ENCODE measurements around the gene MRPL27.

The MRPL27 gene

GRCh38 chr17:50396261-50397110 is 23.5 kb upstream of the MRPL27 start:
- H4K91ac ChIP-seq (ENCODE audit: low read depth, low read length, poor library complexity) = no peak overlapping the region
- H2AK5ac ChIP-seq (ENCODE audit: low read depth, low read length) = peak overlapping the region; percentile 60
- peak overlapping the region; percentile 78 for H3K9ac ChIP-seq (ENCODE audit: low read depth, low read length, poor library complexity)
- H3K27me3 ChIP-seq (ENCODE audit: control insufficient read depth in 3 of 3, insufficient read depth in 3 of 3, low read depth in 1 of 3, low read length in 3 of 3) = no peaks in the 10 kb centered on the region
- no peak overlapping the region for H3K14ac ChIP-seq (ENCODE audit: low read length)
- no peak overlapping the region for H3K18ac ChIP-seq (ENCODE audit: low read length)
- peak overlapping the region; percentile 74 for H3K4me2 ChIP-seq (ENCODE audit: insufficient read depth, low read length, poor library complexity, severe bottlenecking)
- H3K79me1 ChIP-seq (ENCODE audit: low read depth, low read length) = peaks cover 2% of the 10 kb centered on the region
- H4K8ac ChIP-seq (ENCODE audit: low read depth, low read length) = no peak overlapping the region
- WGBS, 2 donors (ENCODE audit: extremely low coverage in 2 of 2, insufficient read length in 2 of 2, insufficient replicate concordance in 1 of 2) = no CpG with 5 or more reads among the region's 30 CpGs
- H3K23ac ChIP-seq (ENCODE audit: low read depth, low read length, poor library complexity) = peak overlapping the region; percentile 23
- H3K4ac ChIP-seq (ENCODE audit: low read length) = no peak overlapping the region
- peaks cover 25 to 46% of the 10 kb centered on the region in 2 donors for H3K36me3 ChIP-seq (replicated peaks in 1 of 2; ENCODE audit: control insufficient read depth in 2 of 2, insufficient read depth in 2 of 2, low read length in 2 of 2)
- no peak overlapping the region for H3K27ac ChIP-seq (replicated peaks; ENCODE audit: low read length)
- H3K9me3 ChIP-seq (replicated peaks in 1 of 2; ENCODE audit: control insufficient read depth in 2 of 2, insufficient read depth in 1 of 2, low read depth in 1 of 2, low read length in 2 of 2) = peaks cover 0 to 4% of the 10 kb centered on the region in 2 donors
- DNase-seq (ENCODE audit: low spot score) = peak; percentile 1
- H2BK5ac ChIP-seq (ENCODE audit: low read length) = no peak overlapping the region
- H3K4me1 ChIP-seq (ENCODE audit: control insufficient read depth in 2 of 2, insufficient read depth in 1 of 2, low read depth in 1 of 2, low read length in 2 of 2) = peaks cover 10% of the 10 kb centered on the region in 2 donors
- no peak overlapping the region for H2BK15ac ChIP-seq (ENCODE audit: low read length)
- H2BK12ac ChIP-seq (ENCODE audit: low read length) = no peak overlapping the region
- H3K4me3 ChIP-seq (ENCODE audit: low read length in 2 of 2) = peak overlapping the region; percentile 94 to 96
- no peak overlapping the region for H2BK120ac ChIP-seq (ENCODE audit: low read depth, low read length)
- peak overlapping the region; percentile 81 for H2AFZ ChIP-seq (ENCODE audit: low read length)

- H3K4ac ChIP-seq (ENCODE audit: low read length) = no peak overlapping the region
- no peak overlapping the region for H3K23ac ChIP-seq (ENCODE audit: low read depth, low read length, poor library complexity)
- H3K4me1 ChIP-seq (ENCODE audit: control insufficient read depth in 2 of 2, insufficient read depth in 1 of 2, low read depth in 1 of 2, low read length in 2 of 2) = peaks cover 10% of the 10 kb centered on the region in 2 donors
- peaks cover 0 to 4% of the 10 kb centered on the region in 2 donors for H3K9me3 ChIP-seq (replicated peaks in 1 of 2; ENCODE audit: control insufficient read depth in 2 of 2, insufficient read depth in 1 of 2, low read depth in 1 of 2, low read length in 2 of 2)
- WGBS, 2 donors (ENCODE audit: extremely low coverage in 2 of 2, insufficient read length in 2 of 2, insufficient replicate concordance in 1 of 2) = no CpG with 5 or more reads among the region's 3 CpGs
- H3K36me3 ChIP-seq (replicated peaks in 1 of 2; ENCODE audit: control insufficient read depth in 2 of 2, insufficient read depth in 2 of 2, low read length in 2 of 2) = peaks cover 32 to 64% of the 10 kb centered on the region in 2 donors
- no peak overlapping the region for H2BK15ac ChIP-seq (ENCODE audit: low read length)
- no peak for DNase-seq (ENCODE audit: low spot score)
- H2BK12ac ChIP-seq (ENCODE audit: low read length) = no peak overlapping the region
- H3K9ac ChIP-seq (ENCODE audit: low read depth, low read length, poor library complexity) = no peak overlapping the region
- no peak overlapping the region for H3K4me3 ChIP-seq (ENCODE audit: low read length in 2 of 2)
- no peak overlapping the region for H3K4me2 ChIP-seq (ENCODE audit: insufficient read depth, low read length, poor library complexity, severe bottlenecking)
- H3K27me3 ChIP-seq (ENCODE audit: control insufficient read depth in 3 of 3, insufficient read depth in 3 of 3, low read depth in 1 of 3, low read length in 3 of 3) = no peaks in the 10 kb centered on the region
- H2AFZ ChIP-seq (ENCODE audit: low read length) = no peak overlapping the region
- no peak overlapping the region for H4K91ac ChIP-seq (ENCODE audit: low read depth, low read length, poor library complexity)
- no peak overlapping the region for H2BK120ac ChIP-seq (ENCODE audit: low read depth, low read length)
- H3K79me1 ChIP-seq (ENCODE audit: low read depth, low read length) = peaks cover 2% of the 10 kb centered on the region
- no peak overlapping the region for H2BK5ac ChIP-seq (ENCODE audit: low read length)
- H3K27ac ChIP-seq (replicated peaks; ENCODE audit: low read length) = no peak overlapping the region
- H3K18ac ChIP-seq (ENCODE audit: low read length) = no peak overlapping the region
- H4K8ac ChIP-seq (ENCODE audit: low read depth, low read length) = no peak overlapping the region
- H3K14ac ChIP-seq (ENCODE audit: low read length) = no peak overlapping the region
- H2AK5ac ChIP-seq (ENCODE audit: low read depth, low read length) = no peak overlapping the region
These were observed 21.7 kb upstream of the MRPL27 start for GRCh38 chr17:50394711-50395110.

- H3K4me2 ChIP-seq (ENCODE audit: insufficient read depth, low read length, poor library complexity, severe bottlenecking) = no peak overlapping the region
- H2AK5ac ChIP-seq (ENCODE audit: low read depth, low read length) = no peak overlapping the region
- H3K4me1 ChIP-seq (ENCODE audit: control insufficient read depth in 2 of 2, insufficient read depth in 1 of 2, low read depth in 1 of 2, low read length in 2 of 2) = peaks cover 10% of the 10 kb centered on the region in 2 donors
- H2BK120ac ChIP-seq (ENCODE audit: low read depth, low read length) = no peak overlapping the region
- H3K27ac ChIP-seq (replicated peaks; ENCODE audit: low read length) = no peak overlapping the region
- H3K18ac ChIP-seq (ENCODE audit: low read length) = no peak overlapping the region
- no peak overlapping the region for H4K8ac ChIP-seq (ENCODE audit: low read depth, low read length)
- no peak overlapping the region for H3K4me3 ChIP-seq (ENCODE audit: low read length in 2 of 2)
- H3K36me3 ChIP-seq (replicated peaks in 1 of 2; ENCODE audit: control insufficient read depth in 2 of 2, insufficient read depth in 2 of 2, low read length in 2 of 2) = peaks cover 38 to 74% of the 10 kb centered on the region in 2 donors
- no peaks in the 10 kb centered on the region for H3K9me3 ChIP-seq (replicated peaks in 1 of 2; ENCODE audit: control insufficient read depth in 2 of 2, insufficient read depth in 1 of 2, low read depth in 1 of 2, low read length in 2 of 2)
- H2BK5ac ChIP-seq (ENCODE audit: low read length) = no peak overlapping the region
- H3K23ac ChIP-seq (ENCODE audit: low read depth, low read length, poor library complexity) = no peak overlapping the region
- H2BK12ac ChIP-seq (ENCODE audit: low read length) = no peak overlapping the region
- H3K79me1 ChIP-seq (ENCODE audit: low read depth, low read length) = peaks cover 5% of the 10 kb centered on the region
- no peak overlapping the region for H2BK15ac ChIP-seq (ENCODE audit: low read length)
- no CpG with 5 or more reads among the region's 5 CpGs for WGBS, 2 donors (ENCODE audit: extremely low coverage in 2 of 2, insufficient read length in 2 of 2, insufficient replicate concordance in 1 of 2)
- H3K14ac ChIP-seq (ENCODE audit: low read length) = no peak overlapping the region
- H4K91ac ChIP-seq (ENCODE audit: low read depth, low read length, poor library complexity) = no peak overlapping the region
- H3K9ac ChIP-seq (ENCODE audit: low read depth, low read length, poor library complexity) = no peak overlapping the region
- H3K4ac ChIP-seq (ENCODE audit: low read length) = no peak overlapping the region
- H3K27me3 ChIP-seq (ENCODE audit: control insufficient read depth in 3 of 3, insufficient read depth in 3 of 3, low read depth in 1 of 3, low read length in 3 of 3) = no peaks in the 10 kb centered on the region
- H2AFZ ChIP-seq (ENCODE audit: low read length) = no peak overlapping the region
- no peak for DNase-seq (ENCODE audit: low spot score)
These were observed 20.7 kb upstream of the MRPL27 start for GRCh38 chr17:50393700-50394099.

GRCh38 chr17:50392621-50393020 is 19.6 kb upstream of the MRPL27 start:
- H4K91ac ChIP-seq (ENCODE audit: low read depth, low read length, poor library complexity) = no peak overlapping the region
- no peak overlapping the region for H2AFZ ChIP-seq (ENCODE audit: low read length)
- no peak for DNase-seq (ENCODE audit: low spot score)
- no peak overlapping the region for H3K14ac ChIP-seq (ENCODE audit: low read length)
- no peak overlapping the region for H3K4me3 ChIP-seq (ENCODE audit: low read length in 2 of 2)
- no peak overlapping the region for H2BK15ac ChIP-seq (ENCODE audit: low read length)
- H2BK120ac ChIP-seq (ENCODE audit: low read depth, low read length) = no peak overlapping the region
- no peak overlapping the region for H3K27ac ChIP-seq (replicated peaks; ENCODE audit: low read length)
- no peak overlapping the region for H2BK5ac ChIP-seq (ENCODE audit: low read length)
- H3K36me3 ChIP-seq (replicated peaks in 1 of 2; ENCODE audit: control insufficient read depth in 2 of 2, insufficient read depth in 2 of 2, low read length in 2 of 2) = peaks cover 46 to 85% of the 10 kb centered on the region in 2 donors
- H3K4me1 ChIP-seq (ENCODE audit: control insufficient read depth in 2 of 2, insufficient read depth in 1 of 2, low read depth in 1 of 2, low read length in 2 of 2) = peaks cover 8 to 10% of the 10 kb centered on the region in 2 donors
- H3K18ac ChIP-seq (ENCODE audit: low read length) = no peak overlapping the region
- H3K9ac ChIP-seq (ENCODE audit: low read depth, low read length, poor library complexity) = no peak overlapping the region
- no peak overlapping the region for H3K23ac ChIP-seq (ENCODE audit: low read depth, low read length, poor library complexity)
- H3K9me3 ChIP-seq (replicated peaks in 1 of 2; ENCODE audit: control insufficient read depth in 2 of 2, insufficient read depth in 1 of 2, low read depth in 1 of 2, low read length in 2 of 2) = no peaks in the 10 kb centered on the region
- no CpG with 5 or more reads among the region's 6 CpGs for WGBS, 2 donors (ENCODE audit: extremely low coverage in 2 of 2, insufficient read length in 2 of 2, insufficient replicate concordance in 1 of 2)
- H3K79me1 ChIP-seq (ENCODE audit: low read depth, low read length) = peaks cover 5% of the 10 kb centered on the region
- no peak overlapping the region for H3K4ac ChIP-seq (ENCODE audit: low read length)
- no peak overlapping the region for H4K8ac ChIP-seq (ENCODE audit: low read depth, low read length)
- no peak overlapping the region for H2BK12ac ChIP-seq (ENCODE audit: low read length)
- H2AK5ac ChIP-seq (ENCODE audit: low read depth, low read length) = no peak overlapping the region
- H3K4me2 ChIP-seq (ENCODE audit: insufficient read depth, low read length, poor library complexity, severe bottlenecking) = no peak overlapping the region
- no peaks in the 10 kb centered on the region for H3K27me3 ChIP-seq (ENCODE audit: control insufficient read depth in 3 of 3, insufficient read depth in 3 of 3, low read depth in 1 of 3, low read length in 3 of 3)

Data from neuronal stem cell (in vitro differentiated cells).